IMR-90 (cell line): ENCODE data around the gene NEXN. TPM values are rescaled to one million over a fixed set of nuclear protein-coding genes. Genes with fewer than 3 reads are reported as not detected.

Experiments
- ATAC-seq: fragments of 200-7000 bp; cut with Tn5 transposase; 2 replicates; pipeline ENCODE4 v1.9.1; 2020; ENCODE audit warnings: low read depth, mild to moderate bottlenecking, moderate library complexity
- Bru-seq: library from RNA; stranded (reverse); fragments of 400-500 nt; gene quantifications from one replicate; lab custom pipeline; 2021; lab: Mats Ljungman, UMichigan
- BruChase-seq, 2 experiments: library from RNA; stranded (reverse); fragments of 400-500 nt; gene quantifications; one replicate each; lab custom pipeline; 2021; lab: Mats Ljungman, UMichigan
- BruUV-seq: library from RNA; stranded (reverse); fragments of 400-500 nt; replicated peaks from 2 replicates; lab custom pipeline; 2021; lab: Mats Ljungman, UMichigan
- CTCF ChIA-PET: fragments of 300-600 bp; formaldehyde crosslinking; extraction: SDS; loops from one replicate; lab custom pipeline; 2021; ENCODE audit warnings: antibody characterized with exemption; lab: Yijun Ruan, JAX
- POLR2A ChIA-PET: fragments of 300-600 bp; sonication (Branson Sonifier 250); formaldehyde crosslinking; loops from one replicate; lab custom pipeline; 2022; ENCODE audit warnings: antibody characterized with exemption; ENCODE audit not compliant: unreplicated experiment; lab: Charles Lee
- DNase-seq: peaks from one replicate; pipeline ENCODE4 v3.0.0; 2013
- H2AFZ ChIP-seq: replicated peaks from 2 replicates; pipeline ENCODE3; 2013; ENCODE audit warnings: low read length, mild to moderate bottlenecking; ENCODE audit not compliant: poor library complexity
- H2AK5ac ChIP-seq: 2 replicates; pipeline ENCODE4 v1.6.1; 2013; ENCODE audit warnings: low read depth, low read length, inconsistent platforms
- H2AK9ac ChIP-seq: replicated peaks from 2 replicates; pipeline ENCODE3; 2013; ENCODE audit warnings: mild to moderate bottlenecking, low read depth, low read length, moderate library complexity; ENCODE audit not compliant: poor library complexity
- H2BK120ac ChIP-seq: 2 replicates; pipeline ENCODE4 v1.6.1; 2013; ENCODE audit warnings: low read depth, low read length, inconsistent platforms
- H2BK15ac ChIP-seq: 3 replicates; pipeline ENCODE4 v1.6.1; 2013; ENCODE audit warnings: low read depth, low read length, inconsistent platforms
- H2BK20ac ChIP-seq: 2 replicates; pipeline ENCODE4 v1.6.1; 2013; ENCODE audit warnings: low read depth, mild to moderate bottlenecking, inconsistent platforms, low read length, moderate library complexity
- H2BK5ac ChIP-seq: 2 replicates; pipeline ENCODE4 v1.6.1; 2013; ENCODE audit warnings: mild to moderate bottlenecking, low read depth, low read length, inconsistent platforms; ENCODE audit not compliant: poor library complexity, severe bottlenecking
- H3K14ac ChIP-seq: replicated peaks from 2 replicates; pipeline ENCODE4 v1.6.1; 2013; ENCODE audit warnings: low read depth, low read length, inconsistent platforms
- H3K18ac ChIP-seq: 2 replicates; pipeline ENCODE4 v1.6.1; 2013; ENCODE audit warnings: low read depth, low read length, control low read depth
- H3K23ac ChIP-seq: 2 replicates; pipeline ENCODE4 v1.6.1; 2013; ENCODE audit warnings: low read depth, low read length, inconsistent platforms
- H3K27ac ChIP-seq: 2 replicates; pipeline ENCODE4 v1.5.1; 2013; ENCODE audit warnings: mild to moderate bottlenecking, control low read depth, low read length; ENCODE audit not compliant: insufficient read depth
- H3K27me3 ChIP-seq: 2 replicates; pipeline ENCODE4 v1.6.1; 2013; ENCODE audit warnings: low read length; ENCODE audit not compliant: control insufficient read depth, insufficient read depth
- H3K36me3 ChIP-seq: 2 replicates; pipeline ENCODE4 v1.6.1; 2013; ENCODE audit warnings: low read length, mixed read lengths; ENCODE audit not compliant: control insufficient read depth, insufficient read depth
- H3K4ac ChIP-seq: 2 replicates; pipeline ENCODE4 v1.6.1; 2013; ENCODE audit warnings: low read depth, low read length, inconsistent platforms
- H3K4me1 ChIP-seq: 2 replicates; pipeline ENCODE4 v1.6.1; 2013; ENCODE audit warnings: low read length, mixed read lengths; ENCODE audit not compliant: control insufficient read depth, insufficient read depth
- H3K4me2 ChIP-seq: 2 replicates; pipeline ENCODE4 v1.6.1; 2013; ENCODE audit warnings: low read depth, mild to moderate bottlenecking, control low read depth, low read length, moderate library complexity
- H3K4me3 ChIP-seq: 2 replicates; pipeline ENCODE4 v1.5.1; 2013; ENCODE audit warnings: low read depth, mild to moderate bottlenecking, control low read depth, low read length, moderate library complexity; ENCODE audit not compliant: insufficient read depth
- H3K56ac ChIP-seq: 2 replicates; pipeline ENCODE4 v1.6.1; 2013; ENCODE audit warnings: low read length, inconsistent platforms; ENCODE audit not compliant: insufficient read depth; ENCODE audit errors: extremely low read depth
- H3K79me1 ChIP-seq, 2 experiments: 2 replicates each; pipeline ENCODE4 v1.6.1; 2013; ENCODE audit warnings: low read length in 2 of 2, inconsistent platforms in 1 of 2, low read depth in 1 of 2
- H3K9ac ChIP-seq: 2 replicates; pipeline ENCODE4 v1.6.1; 2013; ENCODE audit warnings: low read depth, low read length, control low read depth
- H3K9me1 ChIP-seq: 2 replicates; pipeline ENCODE4 v1.6.1; 2013; ENCODE audit warnings: low read length, inconsistent platforms; ENCODE audit not compliant: insufficient read depth
- H3K9me3 ChIP-seq: 2 replicates; pipeline ENCODE4 v1.6.1; 2013; ENCODE audit warnings: low read length; ENCODE audit not compliant: control insufficient read depth, insufficient read depth
- H4K20me1 ChIP-seq: 2 replicates; pipeline ENCODE4 v1.6.1; 2013; ENCODE audit warnings: low read length, inconsistent platforms; ENCODE audit not compliant: insufficient read depth
- H4K5ac ChIP-seq: 2 replicates; pipeline ENCODE4 v1.6.1; 2013; ENCODE audit warnings: mild to moderate bottlenecking, low read depth, low read length, control low read depth
- H4K8ac ChIP-seq, 2 experiments: 2 replicates each; pipeline ENCODE4 v1.6.1; 2013; ENCODE audit warnings: low read depth in 2 of 2, low read length in 2 of 2, control low read depth in 1 of 2, inconsistent platforms in 1 of 2
- H4K91ac ChIP-seq: 2 replicates; pipeline ENCODE4 v1.6.1; 2013; ENCODE audit warnings: low read depth, low read length, inconsistent platforms; ENCODE audit not compliant: insufficient read depth
- MAZ ChIP-seq: IDR thresholded peaks from 2 replicates; pipeline ENCODE4 v1.6.1; 2012; ENCODE audit warnings: low read depth, mild to moderate bottlenecking, low read length, improper control_type of control experiment, moderate library complexity, borderline replicate concordance
- RAD21 ChIP-seq: IDR thresholded peaks from 2 replicates; pipeline ENCODE4 v1.6.1; 2012; ENCODE audit warnings: low read length, improper control_type of control experiment
- WGBS, 2 experiments: methylation state at CpG; one replicate each; pipeline versions ENCODE4 v1.1.5 to v1.1.7; 2013; ENCODE audit warnings: missing lambda C conversion rate in 2 of 2; ENCODE audit not compliant: insufficient read length in 1 of 2; ENCODE audit errors: extremely low coverage in 2 of 2; 5-methylcytosine and 5-hydroxymethylcytosine counted together
- dilution Hi-C: fragments of 300-500 bp; cut with HindIII; formaldehyde crosslinking; loops from one replicate; pipeline ENCODE4 v1.14.3; 2018; ENCODE audit warnings: low sequenced_read_pairs; ENCODE audit not compliant: unreplicated experiment
- in situ Hi-C: fragments of 300-500 bp; cut with MboI; formaldehyde crosslinking; loops from 3 replicates; pipeline ENCODE4 v1.14.3; 2019; ENCODE audit warnings: low sequenced_read_pairs, inconsistent platforms, mixed read lengths
- intact Hi-C: fragments of 100-400 bp; cut with micrococcal nuclease; formaldehyde crosslinking; loops from 2 replicates; pipeline ENCODE4 v1.10.0; 2022
- long read RNA-seq: library from polyadenylated mRNA; unstranded; transcript quantifications from one replicate; pipeline ENCODE4 v2.0.0, GENCODE V29; 2021; ENCODE audit not compliant: unreplicated experiment
- polyA plus RNA-seq, 3 experiments: library from polyadenylated mRNA; depleted of rRNA; stranded (reverse); fragments of >200 nt; gene quantifications; 2 replicates each; pipeline ENCODE4 v1.2.3, GENCODE V29; 2012; ENCODE audit warnings: low replicate concordance in 1 of 3
- total RNA-seq: library from RNA; depleted of rRNA; stranded (reverse); fragments of >200 nt; gene quantifications from 2 replicates; pipeline ENCODE4 v1.2.3, GENCODE V29; 2012; rRNA removed
- TF ChIP-seq, protein P1 (sequence below): conservative IDR thresholded peaks from 2 replicates; pipeline ENCODE4 v1.5.1; 2012; ENCODE audit warnings: mild to moderate bottlenecking, low read depth, low read length, improper control_type of control experiment
- TF ChIP-seq, protein P2 (sequence below): fragments of 150-350 bp; IDR thresholded peaks from 2 replicates; pipeline ENCODE4 v1.6.1; 2016; ENCODE audit warnings: low read depth, mild to moderate bottlenecking, low read length, moderate library complexity, borderline replicate concordance

NEXN gene
- 5.2 and 10.3 TPM in 2 replicates for total RNA-seq
- polyA plus RNA-seq (2012; rRNA removed): 13.4 and 16.1 TPM in 2 replicates
- 1.9 and 2.5 TPM in 2 replicates for polyA plus RNA-seq (2012; cell fraction: cytosol; rRNA removed)
- 2.7 and 27.0 TPM in 2 replicates for polyA plus RNA-seq (2012; cell fraction: nucleus; rRNA removed; ENCODE audit: low replicate concordance)
- percentile 99 among the genes with signal in this experiment for Bru-seq, nascent RNA
- BruChase-seq, experiment 1, labeled RNA remaining after a 6-hour chase: percentile 98 among the genes with signal in this experiment
- percentile 95 among the genes with signal in this experiment for BruChase-seq, experiment 2, labeled RNA remaining after a 2-hour chase
- long read RNA-seq, partial matches to known transcripts: 121 of 148 reads
- long read RNA-seq, other reads (novel, unspliced or antisense): 24 of 148 reads

DNA sequence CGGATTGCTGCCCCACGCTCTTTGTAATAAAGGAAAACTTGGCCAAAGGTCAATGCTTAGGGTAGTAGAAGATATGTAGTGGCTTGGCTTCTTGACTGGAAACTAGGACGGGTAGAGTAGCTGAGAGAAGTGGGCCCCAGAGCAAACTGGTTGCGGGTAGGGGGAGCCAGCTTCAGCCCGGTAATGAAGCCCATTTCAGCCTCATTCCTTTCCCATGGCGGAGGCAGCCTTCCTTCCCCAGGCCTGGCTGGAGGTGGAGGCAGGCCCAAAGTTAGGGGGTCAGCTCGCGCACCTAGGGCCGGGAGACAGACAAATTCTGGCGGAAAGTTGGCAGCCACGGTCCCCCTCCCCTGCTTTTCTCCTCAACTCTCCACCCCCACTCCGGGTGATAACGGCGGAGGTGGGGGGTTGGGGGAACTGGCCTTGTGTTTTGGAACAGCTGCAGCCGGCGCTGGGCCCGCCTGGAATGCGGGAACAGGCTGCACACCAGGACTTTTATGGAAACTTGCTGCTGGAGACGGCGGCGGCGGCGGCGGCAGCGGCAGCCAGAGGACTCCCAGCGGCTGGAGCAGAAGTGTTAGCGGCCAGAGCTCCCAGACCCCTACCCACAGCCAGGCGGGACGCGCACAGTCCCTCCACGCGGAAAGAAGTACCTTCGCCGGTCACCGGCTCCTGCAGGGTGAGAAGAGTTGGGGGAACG is at the start of gene NEXN:
NEXN (plus strand) TSS at position 544 of the 700 bp plus-strand sequence. CDS start 27,483 bp downstream, outside the sequence.
- dilution Hi-C loops: no loop called here
- CTCF ChIA-PET: interaction anchor here (0.8 to 1.6 kb wide), 3 partner anchors 11 to 62 kb away, joined by 3 to 4 read pairs (median 4); no protein-coding TSS in a partner anchor

More for the DNA sequence above, at the start of gene NEXN:
- TF ChIP-seq RAD21 (no peak), MAZ (peak; percentile 41; the same call in 1 of the 2 replicates)
- TF ChIP-seq, protein P1, sequence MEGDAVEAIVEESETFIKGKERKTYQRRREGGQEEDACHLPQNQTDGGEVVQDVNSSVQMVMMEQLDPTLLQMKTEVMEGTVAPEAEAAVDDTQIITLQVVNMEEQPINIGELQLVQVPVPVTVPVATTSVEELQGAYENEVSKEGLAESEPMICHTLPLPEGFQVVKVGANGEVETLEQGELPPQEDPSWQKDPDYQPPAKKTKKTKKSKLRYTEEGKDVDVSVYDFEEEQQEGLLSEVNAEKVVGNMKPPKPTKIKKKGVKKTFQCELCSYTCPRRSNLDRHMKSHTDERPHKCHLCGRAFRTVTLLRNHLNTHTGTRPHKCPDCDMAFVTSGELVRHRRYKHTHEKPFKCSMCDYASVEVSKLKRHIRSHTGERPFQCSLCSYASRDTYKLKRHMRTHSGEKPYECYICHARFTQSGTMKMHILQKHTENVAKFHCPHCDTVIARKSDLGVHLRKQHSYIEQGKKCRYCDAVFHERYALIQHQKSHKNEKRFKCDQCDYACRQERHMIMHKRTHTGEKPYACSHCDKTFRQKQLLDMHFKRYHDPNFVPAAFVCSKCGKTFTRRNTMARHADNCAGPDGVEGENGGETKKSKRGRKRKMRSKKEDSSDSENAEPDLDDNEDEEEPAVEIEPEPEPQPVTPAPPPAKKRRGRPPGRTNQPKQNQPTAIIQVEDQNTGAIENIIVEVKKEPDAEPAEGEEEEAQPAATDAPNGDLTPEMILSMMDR: no peak
- TF ChIP-seq, protein P2, sequence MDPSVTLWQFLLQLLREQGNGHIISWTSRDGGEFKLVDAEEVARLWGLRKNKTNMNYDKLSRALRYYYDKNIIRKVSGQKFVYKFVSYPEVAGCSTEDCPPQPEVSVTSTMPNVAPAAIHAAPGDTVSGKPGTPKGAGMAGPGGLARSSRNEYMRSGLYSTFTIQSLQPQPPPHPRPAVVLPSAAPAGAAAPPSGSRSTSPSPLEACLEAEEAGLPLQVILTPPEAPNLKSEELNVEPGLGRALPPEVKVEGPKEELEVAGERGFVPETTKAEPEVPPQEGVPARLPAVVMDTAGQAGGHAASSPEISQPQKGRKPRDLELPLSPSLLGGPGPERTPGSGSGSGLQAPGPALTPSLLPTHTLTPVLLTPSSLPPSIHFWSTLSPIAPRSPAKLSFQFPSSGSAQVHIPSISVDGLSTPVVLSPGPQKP: no peak
- in situ Hi-C loops: no loop called here
- peak within 1 kb of the TSS; percentile 99 for H3K18ac ChIP-seq
- peak within 1 kb of the TSS; percentile 99 for H3K27ac ChIP-seq
- peak within 1 kb of the TSS; percentile 99 for H4K5ac ChIP-seq
- H2AK5ac ChIP-seq: peak within 1 kb of the TSS; percentile 98
- H3K23ac ChIP-seq: peak within 1 kb of the TSS; percentile 100
- peak; percentile 74 for ATAC-seq
- H4K91ac ChIP-seq: peak within 1 kb of the TSS; percentile 100
- peaks cover 4% of the 10 kb centered on the region; the same call in 1 of the 2 replicates for H4K20me1 ChIP-seq
- POLR2A ChIA-PET: interaction anchor here (0.5 to 1.4 kb wide), 4 partner anchors 14 to 214 kb away, joined by 3 to 9 read pairs (median 4); partner anchors contain the start of gene MIGA1
- no peaks in the 10 kb centered on the region for H3K9me1 ChIP-seq
- DNase-seq: peak; percentile 79
- peak within 1 kb of the TSS; percentile 100 for H3K14ac ChIP-seq
- intact Hi-C loops: loop anchor here (2.0 kb wide), 2 partner anchors 55 to 129 kb away; partner anchors contain the start of gene USP33
- no peaks in the 10 kb centered on the region for H3K27me3 ChIP-seq
- peak within 1 kb of the TSS; percentile 95 for H2BK15ac ChIP-seq
- peak within 1 kb of the TSS; percentile 100 for H3K4ac ChIP-seq
- peaks cover 16 to 43% of the 10 kb centered on the region in 2 experiments; a peak in 3 of 4 replicates for H3K79me1 ChIP-seq
- H4K8ac ChIP-seq: peak within 1 kb of the TSS; percentile 85 to 97
- peak within 1 kb of the TSS; percentile 98 for H3K9ac ChIP-seq
- peaks cover 6% of the 10 kb centered on the region for H3K36me3 ChIP-seq
- peak within 1 kb of the TSS; percentile 99 for H2BK120ac ChIP-seq
- peaks cover 9% of the 10 kb centered on the region for H3K4me1 ChIP-seq
- H2BK5ac ChIP-seq: peak within 1 kb of the TSS; percentile 98
- no CpG with 5 or more reads among the region's 36 CpGs for WGBS, 2 experiments
- peak within 1 kb of the TSS; percentile 93 for H2BK20ac ChIP-seq
- peak within 1 kb of the TSS; percentile 98 for H3K4me3 ChIP-seq
- H3K4me2 ChIP-seq: peak within 1 kb of the TSS; percentile 80
- BruUV-seq: no TSS peak
- peak within 1 kb of the TSS; percentile 100 for H3K56ac ChIP-seq
- no peaks in the 10 kb centered on the region for H3K9me3 ChIP-seq
- peak within 1 kb of the TSS; percentile 100 for H2AK9ac ChIP-seq
- peak within 1 kb of the TSS; percentile 95 for H2AFZ ChIP-seq
